Endothelial cell of umbilical vein (primary cell): Measurements from ENCODE around the gene USP48.

Experiments used
- EZH2 ChIP-seq: IDR thresholded peaks from 2 replicates; pipeline ENCODE4 v1.6.1; 2012; ENCODE audit warnings: borderline replicate concordance, low read depth, mild to moderate bottlenecking, moderate library complexity, low read length, inconsistent platforms; ENCODE audit not compliant: severe bottlenecking
- FOS ChIP-seq: IDR thresholded peaks from 2 replicates; pipeline ENCODE4 v1.6.1; 2011; ENCODE audit warnings: mild to moderate bottlenecking, low read length, moderate library complexity, borderline replicate concordance; ENCODE audit not compliant: insufficient read depth
- GATA2 ChIP-seq: IDR thresholded peaks from 2 replicates; pipeline ENCODE4 v1.7.0; 2011; ENCODE audit warnings: low read depth, mild to moderate bottlenecking, moderate library complexity, mixed read lengths, low read length; ENCODE audit not compliant: insufficient read length, insufficient read depth
- JUN ChIP-seq: IDR thresholded peaks from 2 replicates; pipeline ENCODE4 v1.6.1; 2011; ENCODE audit warnings: borderline replicate concordance, low read depth; ENCODE audit not compliant: insufficient read length, insufficient read depth
- MYC ChIP-seq: IDR thresholded peaks from one replicate; pipeline ENCODE4 v1.6.1; 2011; ENCODE audit warnings: mild to moderate bottlenecking, low read depth, low read length
- POLR2A ChIP-seq: IDR thresholded peaks from 2 replicates; pipeline ENCODE4 v1.6.1; 2012; ENCODE audit warnings: low read depth, mild to moderate bottlenecking, control low read depth, low read length
- POLR2AphosphoS5 ChIP-seq: IDR thresholded peaks from 2 replicates; pipeline ENCODE4 v1.6.1; 2012; ENCODE audit warnings: low read depth, mild to moderate bottlenecking, control low read depth, low read length, moderate library complexity; ENCODE audit not compliant: insufficient read depth
- TF ChIP-seq, protein P1 (sequence below), 2 donors: IDR thresholded peaks; 1 replicate in 1 of 2; 2 replicates in 1 of 2; pipeline ENCODE4 v1.5.1; 2011; ENCODE audit warnings: low read length in 2 of 2, mild to moderate bottlenecking in 2 of 2, moderate library complexity in 2 of 2, control low read depth in 1 of 2, inconsistent platforms in 1 of 2, low read depth in 1 of 2; ENCODE audit not compliant: insufficient read depth in 1 of 2; ENCODE audit errors: extremely low read depth in 1 of 2
- TF ChIP-seq, protein P2 (sequence below): IDR thresholded peaks from 2 replicates; pipeline ENCODE4 v1.6.1; 2011; ENCODE audit not compliant: insufficient read depth, insufficient read length

DNA sequence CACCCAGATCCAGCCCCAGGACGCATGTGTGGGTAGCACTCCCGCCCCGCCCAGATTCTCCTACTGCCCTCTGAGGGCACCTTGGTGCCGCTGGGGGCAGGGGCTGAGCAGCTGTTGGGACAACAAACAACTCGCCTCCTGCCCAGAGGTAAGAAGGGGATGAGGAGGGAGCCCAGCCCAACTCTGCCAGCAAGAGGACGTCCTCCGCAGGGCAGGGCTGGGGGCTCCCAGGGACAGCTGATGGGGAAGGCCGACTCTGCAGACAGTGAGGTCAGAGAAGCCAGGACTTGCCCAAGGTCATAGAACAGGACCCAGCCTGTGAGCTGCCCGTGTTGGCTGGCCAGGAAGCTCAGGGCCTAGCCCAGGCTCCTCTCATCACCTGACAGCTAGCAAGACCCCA lies 132.5 kb downstream of the USP48 start:
- TF ChIP-seq, protein P1, sequence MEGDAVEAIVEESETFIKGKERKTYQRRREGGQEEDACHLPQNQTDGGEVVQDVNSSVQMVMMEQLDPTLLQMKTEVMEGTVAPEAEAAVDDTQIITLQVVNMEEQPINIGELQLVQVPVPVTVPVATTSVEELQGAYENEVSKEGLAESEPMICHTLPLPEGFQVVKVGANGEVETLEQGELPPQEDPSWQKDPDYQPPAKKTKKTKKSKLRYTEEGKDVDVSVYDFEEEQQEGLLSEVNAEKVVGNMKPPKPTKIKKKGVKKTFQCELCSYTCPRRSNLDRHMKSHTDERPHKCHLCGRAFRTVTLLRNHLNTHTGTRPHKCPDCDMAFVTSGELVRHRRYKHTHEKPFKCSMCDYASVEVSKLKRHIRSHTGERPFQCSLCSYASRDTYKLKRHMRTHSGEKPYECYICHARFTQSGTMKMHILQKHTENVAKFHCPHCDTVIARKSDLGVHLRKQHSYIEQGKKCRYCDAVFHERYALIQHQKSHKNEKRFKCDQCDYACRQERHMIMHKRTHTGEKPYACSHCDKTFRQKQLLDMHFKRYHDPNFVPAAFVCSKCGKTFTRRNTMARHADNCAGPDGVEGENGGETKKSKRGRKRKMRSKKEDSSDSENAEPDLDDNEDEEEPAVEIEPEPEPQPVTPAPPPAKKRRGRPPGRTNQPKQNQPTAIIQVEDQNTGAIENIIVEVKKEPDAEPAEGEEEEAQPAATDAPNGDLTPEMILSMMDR (IDR thresholded peaks at IDR 0.05; ENCODE audit: extremely low read depth in 1 of 2, insufficient read depth in 1 of 2, low read depth in 1 of 2, low read length in 2 of 2) = no peak
- no peak for TF ChIP-seq EZH2
- TF ChIP-seq POLR2AphosphoS5 = no peak
- TF ChIP-seq POLR2A = no peak
- TF ChIP-seq JUN = no peak
- no peak for TF ChIP-seq GATA2
- TF ChIP-seq, protein P2, sequence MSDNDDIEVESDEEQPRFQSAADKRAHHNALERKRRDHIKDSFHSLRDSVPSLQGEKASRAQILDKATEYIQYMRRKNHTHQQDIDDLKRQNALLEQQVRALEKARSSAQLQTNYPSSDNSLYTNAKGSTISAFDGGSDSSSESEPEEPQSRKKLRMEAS = no peak
- no peak for TF ChIP-seq MYC
- no peak for TF ChIP-seq FOS
